Measurements from ENCODE around the gene EIF2B2.

GRCh38 chr14:75022655-75023054, 19.9 kb downstream of the EIF2B2 start:
- TF ChIP-seq POLR2AphosphoS5 (IDR thresholded peaks at IDR 0.05; ENCODE audit: low read depth, low read length), result no peak
- TF ChIP-seq POLR2A (IDR thresholded peaks at IDR 0.05; ENCODE audit: low read depth, low read length), result no peak
- TF ChIP-seq TAF1 (IDR thresholded peaks at IDR 0.05; ENCODE audit: low read depth, low read length), result no peak
- TF ChIP-seq POU2F2 (IDR thresholded peaks at IDR 0.05; ENCODE audit: low read depth, low read length), result no peak
- TF ChIP-seq PAX5 (IDR thresholded peaks at IDR 0.05; ENCODE audit: insufficient read depth, low read length, severe bottlenecking), result no peak
- TF ChIP-seq SPI1 (IDR thresholded peaks at IDR 0.05; ENCODE audit: low read depth, low read length), result no peak
